22Rv1 (cell line): ENCODE measurements around the gene WDR70.

ENCODE experiments used
- ZFX ChIP-seq: fragments of 450-650 bp; IDR thresholded peaks from 2 replicates; pipeline ENCODE4 v1.6.1; 2017; ENCODE audit warnings: antibody characterized with exemption, borderline replicate concordance
- TF ChIP-seq, protein P1 (sequence below): fragments of 450-650 bp; IDR thresholded peaks from 2 replicates; pipeline ENCODE4 v1.5.1; 2017; ENCODE audit warnings: mild to moderate bottlenecking

DNA sequence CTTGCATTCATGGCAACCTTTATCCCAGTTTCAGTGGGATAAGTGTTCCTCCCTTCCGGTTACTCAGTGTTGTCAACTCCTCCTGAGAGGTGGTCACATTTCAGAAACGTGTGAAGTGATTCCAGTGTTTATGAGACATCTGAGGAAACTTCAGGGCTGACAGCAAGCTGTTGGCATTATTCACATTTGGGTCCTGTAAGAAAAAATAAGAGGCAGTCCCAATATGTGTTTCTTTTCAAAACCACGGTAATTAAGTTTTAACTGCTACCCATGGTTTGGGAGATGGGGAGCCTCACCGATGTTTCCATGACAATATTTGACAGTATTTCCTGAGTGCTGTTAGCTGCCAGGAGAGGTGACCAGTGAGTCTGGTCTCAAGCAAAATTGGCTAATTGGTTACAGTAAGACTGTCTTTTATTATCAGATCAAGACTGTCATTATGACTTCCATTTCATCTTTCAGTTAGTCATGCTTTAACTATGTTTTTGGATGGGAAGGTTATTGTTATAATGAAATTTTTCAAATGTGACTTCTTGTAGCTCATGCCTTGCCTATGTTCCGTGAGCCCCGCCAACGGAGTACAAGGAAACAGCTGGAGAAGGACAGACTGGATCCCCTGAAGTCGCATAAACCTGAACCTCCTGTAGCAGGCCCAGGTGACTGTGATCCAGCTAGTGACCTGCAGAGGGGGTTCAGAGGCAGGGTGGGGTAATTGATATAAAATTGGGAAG, 345.4 kb downstream of the WDR70 start:
- TF ChIP-seq, protein P1, sequence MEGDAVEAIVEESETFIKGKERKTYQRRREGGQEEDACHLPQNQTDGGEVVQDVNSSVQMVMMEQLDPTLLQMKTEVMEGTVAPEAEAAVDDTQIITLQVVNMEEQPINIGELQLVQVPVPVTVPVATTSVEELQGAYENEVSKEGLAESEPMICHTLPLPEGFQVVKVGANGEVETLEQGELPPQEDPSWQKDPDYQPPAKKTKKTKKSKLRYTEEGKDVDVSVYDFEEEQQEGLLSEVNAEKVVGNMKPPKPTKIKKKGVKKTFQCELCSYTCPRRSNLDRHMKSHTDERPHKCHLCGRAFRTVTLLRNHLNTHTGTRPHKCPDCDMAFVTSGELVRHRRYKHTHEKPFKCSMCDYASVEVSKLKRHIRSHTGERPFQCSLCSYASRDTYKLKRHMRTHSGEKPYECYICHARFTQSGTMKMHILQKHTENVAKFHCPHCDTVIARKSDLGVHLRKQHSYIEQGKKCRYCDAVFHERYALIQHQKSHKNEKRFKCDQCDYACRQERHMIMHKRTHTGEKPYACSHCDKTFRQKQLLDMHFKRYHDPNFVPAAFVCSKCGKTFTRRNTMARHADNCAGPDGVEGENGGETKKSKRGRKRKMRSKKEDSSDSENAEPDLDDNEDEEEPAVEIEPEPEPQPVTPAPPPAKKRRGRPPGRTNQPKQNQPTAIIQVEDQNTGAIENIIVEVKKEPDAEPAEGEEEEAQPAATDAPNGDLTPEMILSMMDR, result no peak
- TF ChIP-seq ZFX, result no peak
